ENCODE data around the gene FAM177B. TPM values are rescaled to one million over a fixed set of nuclear protein-coding genes. Genes with fewer than 3 reads are reported as not detected.
"Not testable (repeated sequence)": the region's sequence is repeated elsewhere in the genome, so short reads cannot be mapped to it uniquely, and the experiment has no call there.

Gene FAM177B
- total RNA-seq, 2 donors from 2014 or later = 8.5 to 19.5 TPM

- Histone ChIP-seq H3K4me1 (no peaks in the 10 kb centered on the region), H3K9me3 (no peaks in the 10 kb centered on the region), H3K27me3 (no peaks in the 10 kb centered on the region), H3K27ac (no peak overlapping the region), H3K9ac (ENCODE audit: low read depth in 2 of 2, low read length in 2 of 2) (no peak overlapping the region), H3K4me3 (no peak overlapping the region), H3K36me3 (no peaks in the 10 kb centered on the region)
- intact Hi-C loops (cut with DNase I) = no loop called here
- no peak for TF ChIP-seq CTCF (IDR thresholded peaks at IDR 0.05)
- DNase-seq = no peak
Observed at GRCh38 chr1:222739465-222739864, 2.5 kb downstream of the FAM177B start.

- no peak for DNase-seq
- no peak overlapping the region for H3K27ac ChIP-seq
- no peak overlapping the region for H3K4me3 ChIP-seq
- intact Hi-C loops (cut with DNase I) = no loop called here
- no peaks in the 10 kb centered on the region for H3K9me3 ChIP-seq
- H3K36me3 ChIP-seq = no peaks in the 10 kb centered on the region
- H3K27me3 ChIP-seq = no peaks in the 10 kb centered on the region
- TF ChIP-seq CTCF (IDR thresholded peaks at IDR 0.05) = no peak
- no peak overlapping the region for H3K9ac ChIP-seq (ENCODE audit: low read depth in 2 of 2, low read length in 2 of 2)
- no peaks in the 10 kb centered on the region for H3K4me1 ChIP-seq
Observed at GRCh38 chr1:222739929-222740328, 2.9 kb downstream of the FAM177B start.

- H3K36me3 ChIP-seq; H3K9me3 ChIP-seq; H3K4me1 ChIP-seq; H3K4me3 ChIP-seq; H3K27me3 ChIP-seq; intact Hi-C loops (cut with DNase I); H3K27ac ChIP-seq; H3K9ac ChIP-seq (ENCODE audit: low read depth in 2 of 2, low read length in 2 of 2); DNase-seq: not testable (repeated sequence)
Observed at GRCh38 chr1:222741630-222742457, 4.8 kb downstream of the FAM177B start.

GRCh38 chr1:222749927-222750326, 12.9 kb downstream of the FAM177B start:
- Histone ChIP-seq H3K27me3 (no peaks in the 10 kb centered on the region), H3K9me3 (no peaks in the 10 kb centered on the region), H3K27ac (no peak overlapping the region), H3K36me3 (no peaks in the 10 kb centered on the region), H3K9ac (ENCODE audit: low read depth in 2 of 2, low read length in 2 of 2) (no peak overlapping the region), H3K4me1 (no peaks in the 10 kb centered on the region), H3K4me3 (no peak overlapping the region)
- no peak for TF ChIP-seq CTCF (IDR thresholded peaks at IDR 0.05)
- DNase-seq = no peak
- intact Hi-C loops (cut with DNase I) = no loop called here

- DNase-seq = no peak
- Histone ChIP-seq H3K9me3 (no peaks in the 10 kb centered on the region), H3K4me3 (no peak overlapping the region), H3K36me3 (no peaks in the 10 kb centered on the region), H3K27ac (no peak overlapping the region), H3K27me3 (no peaks in the 10 kb centered on the region), H3K4me1 (no peaks in the 10 kb centered on the region), H3K9ac (ENCODE audit: low read depth in 2 of 2, low read length in 2 of 2) (no peak overlapping the region)
- intact Hi-C loops (cut with DNase I) = no loop called here
- TF ChIP-seq CTCF (IDR thresholded peaks at IDR 0.05) = no peak
Observed at GRCh38 chr1:222750651-222751050, 13.6 kb downstream of the FAM177B start.

GRCh38 chr1:222751255-222751654, 14.3 kb downstream of the FAM177B start:
- Histone ChIP-seq H3K27me3 (no peaks in the 10 kb centered on the region), H3K4me1 (no peaks in the 10 kb centered on the region), H3K9me3 (no peaks in the 10 kb centered on the region), H3K27ac (no peak overlapping the region), H3K4me3 (no peak overlapping the region), H3K36me3 (no peaks in the 10 kb centered on the region), H3K9ac (ENCODE audit: low read depth in 2 of 2, low read length in 2 of 2) (no peak overlapping the region)
- TF ChIP-seq CTCF (IDR thresholded peaks at IDR 0.05) = no peak
- no peak for DNase-seq
- intact Hi-C loops (cut with DNase I) = no loop called here
